GM23248 (cell line): ENCODE measurements around the gene CD63. TPM values are rescaled to one million over a fixed set of nuclear protein-coding genes. Genes with fewer than 3 reads are reported as not detected.

ENCODE experiments used
- DNase-seq: peaks from one replicate; pipeline ENCODE4 v3.0.0-alpha.2; 2015
- H2AFZ ChIP-seq: fragments of 200-600 bp; sonication (generic); 2 replicates; pipeline ENCODE4 v1.6.1; 2016; ENCODE audit warnings: antibody characterized with exemption
- H3F3A ChIP-seq: fragments of 200-600 bp; sonication (generic); 2 replicates; pipeline ENCODE4 v1.6.1; 2016; ENCODE audit warnings: mild to moderate bottlenecking, antibody characterized with exemption, mixed run types; ENCODE audit not compliant: insufficient read depth
- H3K27ac ChIP-seq: fragments of 200-600 bp; sonication (generic); 2 replicates; pipeline ENCODE4 v1.5.1; 2016; ENCODE audit warnings: mild to moderate bottlenecking
- H3K27me3 ChIP-seq: fragments of 200-600 bp; sonication (generic); replicated peaks from 2 replicates; pipeline ENCODE4 v1.6.1; 2016; ENCODE audit warnings: mild to moderate bottlenecking; ENCODE audit not compliant: insufficient read depth
- H3K36me3 ChIP-seq: fragments of 200-600 bp; sonication (generic); 2 replicates; pipeline ENCODE4 v1.6.1; 2016; ENCODE audit warnings: low read depth, mild to moderate bottlenecking
- H3K4me1 ChIP-seq: fragments of 200-600 bp; sonication (generic); 2 replicates; pipeline ENCODE4 v1.6.1; 2016; ENCODE audit warnings: mild to moderate bottlenecking; ENCODE audit not compliant: insufficient read depth
- H3K4me2 ChIP-seq: fragments of 200-600 bp; sonication (generic); one replicate; pipeline ENCODE4 v1.6.1; 2016; ENCODE audit warnings: mild to moderate bottlenecking; ENCODE audit not compliant: unreplicated experiment
- H3K4me3 ChIP-seq: fragments of 200-600 bp; sonication (generic); 2 replicates; pipeline ENCODE4 v1.5.1; 2016; ENCODE audit warnings: mild to moderate bottlenecking
- H3K79me2 ChIP-seq: fragments of 200-600 bp; sonication (generic); 2 replicates; pipeline ENCODE4 v1.6.1; 2016; ENCODE audit warnings: mild to moderate bottlenecking; ENCODE audit not compliant: insufficient read depth
- H3K9ac ChIP-seq: fragments of 200-600 bp; sonication (generic); 2 replicates; pipeline ENCODE4 v1.6.1; 2016; ENCODE audit warnings: mild to moderate bottlenecking
- H3K9me2 ChIP-seq: fragments of 200-600 bp; sonication (generic); 2 replicates; pipeline ENCODE4 v1.6.1; 2016; ENCODE audit warnings: mixed run types, mild to moderate bottlenecking, moderate library complexity; ENCODE audit not compliant: insufficient read depth
- H3K9me3 ChIP-seq: fragments of 200-600 bp; sonication (generic); one replicate; pipeline ENCODE4 v1.6.1; 2017; ENCODE audit warnings: low read depth
- H4K20me1 ChIP-seq: fragments of 200-600 bp; sonication (generic); 2 replicates; pipeline ENCODE4 v1.6.0; 2016; ENCODE audit not compliant: insufficient read depth
- EZH2 ChIP-seq: fragments of 200-600 bp; sonication (generic); IDR thresholded peaks from 2 replicates; pipeline ENCODE4 v1.6.1; 2018; ENCODE audit warnings: antibody characterized with exemption, mild to moderate bottlenecking; ENCODE audit not compliant: insufficient read depth, poor library complexity, severe bottlenecking
- EZH2phosphoT487 ChIP-seq: fragments of 200-600 bp; sonication (generic); IDR thresholded peaks from 2 replicates; pipeline ENCODE4 v1.6.1; 2018; ENCODE audit warnings: antibody characterized with exemption, moderate library complexity, mild to moderate bottlenecking, low read depth; ENCODE audit not compliant: insufficient read depth
- WGBS, 2 experiments: methylation state at CpG; one replicate each; pipeline ENCODE4 v1.1.6; 2015 to 2017; ENCODE audit warnings: low lambda C conversion rate in 2 of 2, low coverage in 1 of 2; ENCODE audit errors: missing lambda C conversion rate in 2 of 2; 5-methylcytosine and 5-hydroxymethylcytosine counted together
- in situ Hi-C: fragments of 300-500 bp; cut with MboI; formaldehyde crosslinking; loops from 2 replicates; pipeline ENCODE4 v1.15.0; 2020
- polyA plus RNA-seq: library from polyadenylated mRNA; unstranded; fragments of >200 nt; fragmentation: Nextera tagmentation; extraction: Ambion mirVana; gene quantifications from 2 replicates; pipeline ENCODE4 v1.2.1, GENCODE V29; 2016
- total RNA-seq: library from RNA; depleted of rRNA; stranded (reverse); fragments of >200 nt; shearing (Covaris generic); gene quantifications from 2 replicates; pipeline ENCODE4 v1.2.3, GENCODE V29; 2014

The CD63 gene
- total and polyA plus RNA-seq, 2 experiments from 2014 or later: 1,535 to 3,562 TPM

GRCh38 chr12:55686366-55687010 lies 42.3 kb downstream of the CD63 start:
- H3F3A ChIP-seq: no peaks in the 10 kb centered on the region
- peak; percentile 34 for DNase-seq
- no peak overlapping the region for H3K27ac ChIP-seq
- H3K4me2 ChIP-seq: no peak overlapping the region
- H2AFZ ChIP-seq: no peak overlapping the region
- H3K4me3 ChIP-seq: no peak overlapping the region
- no peaks in the 10 kb centered on the region for H3K9me2 ChIP-seq
- H3K79me2 ChIP-seq: no peaks in the 10 kb centered on the region
- in situ Hi-C loops: no loop called here
- WGBS, 2 experiments: 75 to 76% methylated on average over 9 of the region's 9 CpGs
- H3K4me1 ChIP-seq: peaks cover 5% of the 10 kb centered on the region; the same call in 1 of the 2 replicates
- H3K36me3 ChIP-seq: no peaks in the 10 kb centered on the region
- no peak overlapping the region for H3K9ac ChIP-seq
- H3K9me3 ChIP-seq: no peaks in the 10 kb centered on the region
- no peaks in the 10 kb centered on the region for H4K20me1 ChIP-seq
- H3K27me3 ChIP-seq: no peaks in the 10 kb centered on the region
- TF ChIP-seq EZH2phosphoT487 (no peak), EZH2 (no peak)

GRCh38 chr12:55685671-55686070 lies 43.1 kb downstream of the CD63 start:
- 82 to 86% methylated on average over 5 of the region's 5 CpGs for WGBS, 2 experiments
- no peaks in the 10 kb centered on the region for H3K79me2 ChIP-seq
- TF ChIP-seq EZH2phosphoT487 (no peak), EZH2 (no peak)

GRCh38 chr12:55684761-55685370 lies 43.9 kb downstream of the CD63 start:
- Histone ChIP-seq H3K4me1 (peaks cover 8% of the 10 kb centered on the region; the same call in 1 of the 2 replicates), H3K27me3 (no peaks in the 10 kb centered on the region), H3K79me2 (no peaks in the 10 kb centered on the region), H3F3A (peaks cover 6% of the 10 kb centered on the region), H3K9me3 (no peaks in the 10 kb centered on the region), H3K9ac (no peak overlapping the region), H3K27ac (no peak overlapping the region), H3K9me2 (no peaks in the 10 kb centered on the region), H3K4me3 (no peak overlapping the region), H3K4me2 (no peak overlapping the region), H2AFZ (no peak overlapping the region), H3K36me3 (no peaks in the 10 kb centered on the region), H4K20me1 (no peaks in the 10 kb centered on the region)
- in situ Hi-C loops: no loop called here
- TF ChIP-seq EZH2 (no peak), EZH2phosphoT487 (no peak)
- DNase-seq: no peak
- WGBS, 2 experiments: 87 to 90% methylated on average over 19 to 20 of the region's 20 CpGs

More at GRCh38 chr12:55685671-55686070, 43.1 kb downstream of the CD63 start:
- Histone ChIP-seq H3K4me2 (no peak overlapping the region), H3K9me3 (no peaks in the 10 kb centered on the region), H3K9ac (no peak overlapping the region), H3K27me3 (no peaks in the 10 kb centered on the region), H3F3A (peaks cover 1% of the 10 kb centered on the region), H2AFZ (no peak overlapping the region), H3K27ac (no peak overlapping the region), H3K36me3 (no peaks in the 10 kb centered on the region), H3K9me2 (no peaks in the 10 kb centered on the region), H3K4me1 (peaks cover 8% of the 10 kb centered on the region; the same call in 1 of the 2 replicates), H4K20me1 (no peaks in the 10 kb centered on the region), H3K4me3 (no peak overlapping the region)
- no peak for DNase-seq
- in situ Hi-C loops: no loop called here

- H3K4me2 ChIP-seq: no peak overlapping the region
- 85 to 86% methylated on average over 7 of the region's 7 CpGs for WGBS, 2 experiments
- H2AFZ ChIP-seq: no peak overlapping the region
- H4K20me1 ChIP-seq: no peaks in the 10 kb centered on the region
- no peak overlapping the region for H3K4me3 ChIP-seq
- no peaks in the 10 kb centered on the region for H3K9me2 ChIP-seq
- TF ChIP-seq EZH2phosphoT487 (no peak), EZH2 (no peak)
- peaks cover 6% of the 10 kb centered on the region for H3F3A ChIP-seq
- no peaks in the 10 kb centered on the region for H3K27me3 ChIP-seq
- H3K36me3 ChIP-seq: no peaks in the 10 kb centered on the region
- no peaks in the 10 kb centered on the region for H3K79me2 ChIP-seq
- H3K9me3 ChIP-seq: no peaks in the 10 kb centered on the region
- no peak overlapping the region for H3K9ac ChIP-seq
- in situ Hi-C loops: no loop called here
- H3K4me1 ChIP-seq: peaks cover 8% of the 10 kb centered on the region; the same call in 1 of the 2 replicates
- DNase-seq: no peak
- H3K27ac ChIP-seq: no peak overlapping the region
These were observed 45.1 kb downstream of the CD63 start for GRCh38 chr12:55683676-55684075.
